Hepatocyte (in vitro differentiated cells): Measurements from ENCODE around the gene FARP1.

Experiments used
- EZH2 ChIP-seq: fragments of 200-600 bp; sonication (generic); IDR thresholded peaks from 2 replicates; pipeline ENCODE4 v1.6.1; 2016; ENCODE audit warnings: antibody characterized with exemption, mild to moderate bottlenecking, borderline replicate concordance
- EZH2phosphoT487 ChIP-seq: fragments of 200-600 bp; sonication (generic); IDR thresholded peaks from one replicate; pipeline ENCODE4 v1.6.1; 2018; ENCODE audit warnings: antibody characterized with exemption, mild to moderate bottlenecking, low read depth, moderate library complexity; ENCODE audit not compliant: unreplicated experiment, severe bottlenecking
- TF ChIP-seq, protein P1 (sequence below): fragments of 200-600 bp; sonication (generic); IDR thresholded peaks from 2 replicates; pipeline ENCODE4 v1.5.1; 2016; ENCODE audit warnings: antibody characterized with exemption, mild to moderate bottlenecking; ENCODE audit not compliant: poor library complexity

DNA sequence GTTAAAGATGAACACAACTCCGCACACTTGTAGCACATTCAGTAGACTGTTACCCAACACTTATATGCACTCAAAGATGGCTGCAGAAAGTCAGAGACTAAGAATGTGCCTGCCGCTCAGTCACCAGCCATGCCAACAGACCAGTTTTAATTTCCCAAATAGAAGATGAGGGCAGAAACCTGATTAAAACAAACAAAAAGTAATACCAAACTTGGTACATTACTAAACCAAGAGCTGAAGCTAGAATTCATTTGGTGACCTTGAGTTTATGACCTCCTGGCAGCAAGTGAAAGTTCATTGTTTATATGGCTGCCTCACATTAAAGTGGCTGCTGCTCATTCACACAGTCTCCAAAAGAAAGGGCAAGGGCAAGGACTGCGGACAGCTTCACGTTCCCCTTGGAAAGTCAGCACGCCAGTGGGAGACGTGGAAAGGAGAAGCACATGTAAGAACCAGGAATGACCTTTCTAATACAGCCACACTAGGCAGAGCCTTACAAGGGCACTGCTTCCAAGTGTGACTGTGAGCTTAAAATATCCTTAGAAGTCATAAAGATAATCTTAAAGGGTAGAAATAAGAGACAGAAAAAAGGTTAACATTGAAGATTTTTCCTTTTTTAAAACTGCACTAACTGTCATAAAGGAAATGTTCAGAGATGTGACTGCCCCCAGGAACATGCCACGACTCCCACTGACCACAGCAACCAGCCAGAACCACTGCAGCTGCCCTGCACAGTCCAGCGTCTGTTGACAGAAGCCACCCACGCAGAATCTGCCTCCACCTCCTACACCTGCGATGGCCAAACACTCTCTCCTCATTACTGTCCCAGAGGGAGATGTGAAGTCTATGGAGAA lies 360.5 kb downstream of the FARP1 start:
- TF ChIP-seq, protein P1, sequence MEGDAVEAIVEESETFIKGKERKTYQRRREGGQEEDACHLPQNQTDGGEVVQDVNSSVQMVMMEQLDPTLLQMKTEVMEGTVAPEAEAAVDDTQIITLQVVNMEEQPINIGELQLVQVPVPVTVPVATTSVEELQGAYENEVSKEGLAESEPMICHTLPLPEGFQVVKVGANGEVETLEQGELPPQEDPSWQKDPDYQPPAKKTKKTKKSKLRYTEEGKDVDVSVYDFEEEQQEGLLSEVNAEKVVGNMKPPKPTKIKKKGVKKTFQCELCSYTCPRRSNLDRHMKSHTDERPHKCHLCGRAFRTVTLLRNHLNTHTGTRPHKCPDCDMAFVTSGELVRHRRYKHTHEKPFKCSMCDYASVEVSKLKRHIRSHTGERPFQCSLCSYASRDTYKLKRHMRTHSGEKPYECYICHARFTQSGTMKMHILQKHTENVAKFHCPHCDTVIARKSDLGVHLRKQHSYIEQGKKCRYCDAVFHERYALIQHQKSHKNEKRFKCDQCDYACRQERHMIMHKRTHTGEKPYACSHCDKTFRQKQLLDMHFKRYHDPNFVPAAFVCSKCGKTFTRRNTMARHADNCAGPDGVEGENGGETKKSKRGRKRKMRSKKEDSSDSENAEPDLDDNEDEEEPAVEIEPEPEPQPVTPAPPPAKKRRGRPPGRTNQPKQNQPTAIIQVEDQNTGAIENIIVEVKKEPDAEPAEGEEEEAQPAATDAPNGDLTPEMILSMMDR, result no peak
- TF ChIP-seq EZH2, result no peak
- no peak for TF ChIP-seq EZH2phosphoT487
